HG03342 (cell line): ENCODE results near the gene RELN.
"Not testable (repeated sequence)": the region's sequence is repeated elsewhere in the genome, so short reads cannot be mapped to it uniquely, and the experiment has no call there.

Experiments used
- ATAC-seq: cut with Tn5 transposase; IDR thresholded peaks from one replicate; pipeline ENCODE4 v1.9.1; 2021; ENCODE audit warnings: mild to moderate bottlenecking, moderate library complexity; ENCODE audit not compliant: unreplicated experiment

Gene RELN

DNA sequence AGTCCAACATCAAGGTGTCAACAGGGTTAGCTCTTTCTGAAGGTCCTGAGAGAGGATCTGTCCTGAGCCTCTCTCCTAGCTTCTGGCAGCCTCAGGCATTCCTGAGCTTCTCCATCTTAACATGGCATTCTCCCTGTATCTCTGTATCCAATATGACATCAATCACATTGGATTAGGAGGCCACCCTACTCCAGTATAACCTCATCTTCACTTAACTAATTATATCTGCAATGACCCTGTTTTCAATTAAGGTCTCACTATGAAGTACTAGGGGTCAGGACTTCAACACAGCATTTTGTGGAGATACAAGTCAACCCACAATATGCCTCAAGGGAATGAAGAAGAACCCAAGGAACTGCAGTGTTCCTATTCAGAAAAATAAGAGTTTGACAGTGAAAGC is 133.8 kb downstream of the RELN start:
- no peak for ATAC-seq

DNA sequence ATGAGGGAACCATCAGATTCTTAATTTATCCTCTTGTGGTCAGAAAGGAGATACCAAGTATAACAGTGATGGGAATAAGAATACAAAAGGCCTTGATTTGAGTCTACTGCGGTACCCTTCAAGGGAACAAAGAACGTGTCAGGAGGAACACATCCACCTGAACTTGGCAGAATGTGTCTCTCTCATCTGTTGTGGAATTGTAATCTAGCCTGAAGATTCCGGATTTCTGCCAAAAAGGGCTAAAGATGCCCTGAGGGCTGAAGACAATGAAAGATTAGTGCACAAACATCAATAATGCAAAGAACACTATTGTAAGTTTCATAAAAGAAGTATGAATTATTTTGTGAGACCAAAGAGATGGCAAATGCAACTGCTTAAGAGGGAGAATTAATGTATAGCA is 134.8 kb downstream of the RELN start:
- no peak for ATAC-seq

DNA sequence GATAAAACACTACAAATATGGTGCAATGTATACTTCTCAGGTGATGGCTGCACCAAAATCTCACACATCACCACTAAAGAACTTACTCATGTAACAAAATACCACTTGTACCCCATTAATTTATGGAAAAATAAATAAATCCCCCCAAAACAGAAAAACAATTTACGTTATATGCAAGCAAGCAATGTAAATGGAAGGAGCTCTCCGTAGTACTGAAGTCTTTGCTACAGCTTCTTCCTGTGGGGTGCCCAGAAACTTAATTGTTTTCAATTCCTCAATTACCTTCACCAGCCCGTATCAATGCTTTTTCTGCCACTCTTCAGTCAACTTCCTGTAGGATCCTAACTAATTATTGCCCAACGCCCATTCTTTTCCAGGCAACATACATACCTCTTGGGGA is 138.1 kb downstream of the RELN start:
- no peak for ATAC-seq

DNA sequence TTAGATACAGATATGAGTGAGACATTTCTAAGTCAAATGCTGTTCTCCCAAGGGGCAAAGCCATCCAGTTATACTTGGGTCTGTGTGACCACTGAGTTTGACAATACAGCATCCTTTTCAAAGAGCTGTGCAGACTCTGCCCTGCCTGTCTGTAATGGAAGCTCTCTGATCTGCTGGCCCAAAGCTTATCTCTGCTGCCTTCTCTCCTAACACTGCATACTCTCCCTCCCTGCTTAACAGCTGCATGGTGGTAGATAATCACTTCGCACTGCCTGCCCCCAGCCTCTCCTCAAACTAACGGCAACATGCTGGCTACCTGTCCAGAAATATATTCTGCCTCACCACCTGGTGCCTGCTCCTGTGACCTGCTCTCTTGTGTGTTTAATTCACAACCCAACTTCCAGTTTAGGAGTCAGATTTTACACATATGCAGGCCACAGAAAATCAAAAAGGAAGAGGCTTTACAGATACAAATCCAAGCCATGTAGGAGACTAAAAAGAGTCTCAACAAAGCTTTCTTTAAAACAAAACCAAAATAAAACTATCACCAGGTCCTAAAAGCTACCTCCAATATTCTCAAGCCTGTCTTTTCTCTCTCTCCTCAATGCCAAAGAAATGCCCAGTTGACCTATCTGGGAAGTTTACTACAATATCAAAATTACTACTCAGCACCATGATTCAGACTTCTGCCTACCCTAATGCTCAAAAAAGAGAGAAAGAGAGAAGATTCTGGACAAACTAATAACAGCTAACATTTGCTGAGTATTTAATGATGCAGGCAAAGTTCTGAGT is 145.6 kb downstream of the RELN start:
- ATAC-seq: no peak

DNA sequence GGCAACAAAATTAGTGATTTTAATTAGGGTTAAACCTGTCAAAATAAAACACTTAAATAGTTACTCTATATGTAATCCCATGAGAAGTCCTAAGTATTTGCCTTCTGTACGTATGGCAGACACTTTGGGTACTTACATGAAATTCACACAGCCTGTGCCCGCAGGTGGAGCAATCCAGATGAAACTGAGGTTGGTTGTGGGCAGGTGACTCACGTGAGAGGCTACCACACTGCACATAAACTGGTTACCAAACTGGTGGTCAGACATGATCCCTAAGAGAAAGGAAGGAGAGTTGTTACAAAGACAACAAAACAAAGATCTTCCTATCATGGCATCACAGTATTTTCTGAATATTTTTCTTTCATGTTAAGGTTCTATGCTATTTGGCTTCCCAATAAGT is 156.1 kb downstream of the RELN start:
- ATAC-seq: no peak

DNA sequence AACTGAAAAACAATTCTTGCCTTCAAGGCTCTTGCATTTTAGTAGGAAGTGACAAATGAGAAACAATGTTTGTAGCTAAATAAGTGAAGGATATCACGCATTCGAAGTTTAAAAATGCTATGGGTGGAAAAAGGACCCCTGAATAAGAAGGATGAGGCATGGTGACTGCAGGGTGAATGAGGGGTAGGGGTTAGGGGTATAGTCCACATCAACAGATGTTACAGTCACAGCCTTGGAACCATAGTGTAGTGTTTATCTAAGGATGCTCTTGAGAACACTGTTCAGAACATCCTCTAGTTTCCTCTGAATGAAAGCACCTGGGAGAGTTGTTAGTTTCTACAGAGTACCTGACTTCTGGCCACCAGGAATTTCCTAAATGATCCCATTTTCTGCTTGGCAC is 157.0 kb downstream of the RELN start:
- ATAC-seq: no peak

DNA sequence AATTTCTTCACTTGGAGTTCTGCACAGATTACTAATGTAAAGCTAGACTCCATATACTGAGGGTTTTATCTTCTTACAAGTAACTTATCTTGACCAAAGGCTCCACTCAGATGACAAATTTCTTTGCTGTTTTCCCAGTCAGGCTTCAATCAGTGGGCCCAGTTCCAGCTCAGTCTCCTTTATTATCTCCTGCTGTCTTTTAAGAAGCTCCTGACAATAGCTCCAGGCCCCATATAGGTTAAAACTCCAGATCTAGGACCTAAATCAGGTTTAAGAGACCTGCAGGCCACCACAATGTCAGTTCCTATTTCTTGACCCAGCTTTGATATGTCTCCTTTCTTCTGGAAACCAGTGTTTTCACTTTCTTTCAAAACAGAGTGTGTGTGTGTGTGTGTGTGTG is 165.2 kb downstream of the RELN start:
- ATAC-seq: no peak

DNA sequence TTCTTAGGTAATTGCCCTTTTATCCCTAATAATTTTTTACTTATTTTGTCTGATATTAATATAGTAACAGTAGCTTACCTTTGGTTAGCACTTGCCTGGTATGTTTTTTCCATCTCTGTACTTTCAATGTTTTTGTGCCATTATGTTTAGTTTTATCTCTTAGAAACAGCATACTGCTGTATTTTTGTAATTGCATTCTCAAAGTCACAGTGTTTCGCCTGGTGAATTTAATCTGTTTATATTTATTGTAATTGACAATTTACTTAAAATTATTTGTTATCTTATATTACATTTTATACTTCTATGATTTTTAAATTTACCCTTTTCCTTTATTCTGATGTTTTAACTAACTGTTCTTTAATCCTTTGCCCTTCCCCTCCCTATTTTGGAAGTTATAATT is 166.4 kb downstream of the RELN start:
- ATAC-seq: no peak

DNA sequence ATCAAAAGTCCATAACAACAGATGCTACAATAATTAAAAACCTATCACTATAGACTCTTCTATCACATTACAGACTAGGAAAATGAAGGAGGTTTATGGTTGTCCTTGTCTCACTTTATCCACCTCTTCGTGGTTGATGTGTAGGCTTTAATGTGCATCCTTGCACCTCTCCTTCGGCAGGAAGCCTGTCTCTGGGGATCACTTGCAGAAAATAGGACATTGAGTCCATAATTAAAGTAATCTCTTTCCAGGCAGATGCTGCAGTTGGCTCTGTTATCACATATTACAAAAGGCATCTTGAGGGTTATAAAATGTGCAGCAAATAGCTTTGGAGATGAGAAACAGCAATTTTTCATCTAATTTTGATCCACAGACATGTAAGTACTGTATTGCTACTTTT is 168.4 kb downstream of the RELN start:
- no peak for ATAC-seq

DNA sequence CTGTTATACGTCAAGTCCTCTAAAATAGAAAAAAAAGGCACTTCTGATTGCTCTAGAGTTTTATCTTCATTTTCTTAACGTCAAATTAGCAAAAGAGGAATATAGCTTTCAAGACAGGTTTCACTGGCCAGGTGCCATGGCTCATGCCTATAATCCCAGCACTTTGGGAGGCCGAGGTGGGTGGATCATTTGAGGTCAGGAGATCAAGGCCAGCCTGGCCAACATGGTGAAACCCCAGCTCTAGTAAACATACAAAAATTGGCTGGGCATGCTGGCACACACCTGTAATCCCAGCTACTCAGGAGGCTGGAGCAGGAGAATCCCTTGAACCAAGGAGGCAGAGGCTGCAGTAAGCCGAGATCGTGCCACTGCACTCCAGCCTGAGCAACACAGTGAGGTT is 173.5 kb downstream of the RELN start:
- ATAC-seq: not testable (repeated sequence)

DNA sequence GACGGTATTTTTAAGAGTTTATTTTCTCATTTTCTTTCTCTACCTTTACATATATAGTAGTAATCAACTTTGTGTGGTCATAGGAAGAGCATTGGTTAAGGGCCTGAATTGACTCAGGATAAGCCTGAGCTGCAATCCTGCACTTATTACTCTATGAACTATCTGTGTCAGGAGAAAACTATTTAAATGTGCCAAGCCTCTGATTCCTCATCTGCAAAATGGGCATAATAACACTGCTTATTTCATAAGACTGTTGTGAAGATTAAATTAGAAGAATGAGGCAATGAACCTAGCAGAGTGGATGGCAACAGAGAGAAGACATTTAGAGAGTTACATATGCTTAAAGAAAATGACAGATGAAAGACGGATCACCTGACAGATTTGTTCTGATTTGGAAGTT is 175.5 kb downstream of the RELN start:
- no peak for ATAC-seq

DNA sequence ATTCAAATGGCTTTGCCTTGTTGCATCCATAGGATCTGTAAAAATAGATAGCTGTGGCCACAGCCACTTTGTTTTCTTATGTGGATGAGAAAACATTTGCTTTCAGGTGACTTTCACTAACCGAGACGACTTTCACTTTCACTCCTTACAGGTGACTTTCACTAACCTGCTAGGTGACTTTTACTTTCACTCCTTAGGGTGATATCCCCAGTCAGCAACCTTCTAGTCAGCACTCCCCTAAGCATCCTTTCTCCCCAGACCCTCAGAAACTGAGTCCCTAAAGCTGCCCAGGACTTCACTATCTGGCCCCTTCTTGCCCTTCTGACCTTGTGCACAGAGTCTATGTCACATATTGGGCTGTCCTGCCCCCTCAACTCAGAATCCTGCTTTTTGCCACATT is 177.5 kb downstream of the RELN start:
- peak; percentile 82 for ATAC-seq

DNA sequence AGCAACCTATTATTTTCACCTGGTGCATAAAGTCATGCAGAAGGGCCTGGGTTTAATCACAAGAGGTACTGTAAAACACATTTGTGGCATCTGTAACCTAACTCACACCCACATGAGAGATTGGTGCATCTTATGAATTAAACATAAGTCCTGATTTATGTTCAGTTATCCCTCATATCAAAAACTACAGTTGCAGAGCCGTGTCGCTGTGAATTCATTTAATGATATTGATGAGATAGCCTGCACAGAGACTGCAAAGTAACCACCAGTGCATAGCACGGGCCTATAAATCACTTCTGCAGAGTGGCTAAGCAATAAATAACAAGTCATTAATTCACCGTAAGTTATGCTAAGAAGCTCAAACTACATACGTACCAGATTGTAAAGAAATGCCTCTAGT is 178.2 kb downstream of the RELN start:
- ATAC-seq: no peak

DNA sequence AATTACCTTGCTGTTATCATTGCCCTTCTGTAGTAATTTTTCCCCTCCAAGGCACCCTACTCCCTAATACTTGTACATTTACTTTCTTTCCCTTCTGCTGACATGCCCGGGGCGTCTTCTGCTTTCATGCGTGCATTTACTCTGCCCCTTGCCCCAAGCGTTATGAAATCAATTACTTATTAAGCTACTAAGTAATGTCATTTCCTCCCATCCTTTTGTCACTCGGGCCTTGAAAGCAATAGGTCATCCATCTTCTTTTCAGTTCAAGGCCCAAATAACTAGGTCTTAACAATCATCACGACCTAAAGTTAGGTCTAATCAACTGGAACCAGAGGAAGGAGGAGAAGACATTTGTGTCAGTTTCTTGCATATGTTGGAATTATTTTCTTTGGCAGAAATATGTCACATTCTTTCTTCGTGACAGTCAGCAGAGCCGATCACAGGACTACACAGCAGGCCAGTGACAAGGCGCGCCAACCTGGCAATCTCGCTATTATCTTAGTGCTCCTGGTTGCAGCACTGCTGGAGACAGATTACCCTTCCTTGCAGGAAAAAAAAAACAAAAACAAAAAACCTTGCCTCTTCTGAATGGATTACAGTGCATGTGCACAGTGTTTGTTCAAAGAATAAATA is 179.2 kb downstream of the RELN start:
- no peak for ATAC-seq

DNA sequence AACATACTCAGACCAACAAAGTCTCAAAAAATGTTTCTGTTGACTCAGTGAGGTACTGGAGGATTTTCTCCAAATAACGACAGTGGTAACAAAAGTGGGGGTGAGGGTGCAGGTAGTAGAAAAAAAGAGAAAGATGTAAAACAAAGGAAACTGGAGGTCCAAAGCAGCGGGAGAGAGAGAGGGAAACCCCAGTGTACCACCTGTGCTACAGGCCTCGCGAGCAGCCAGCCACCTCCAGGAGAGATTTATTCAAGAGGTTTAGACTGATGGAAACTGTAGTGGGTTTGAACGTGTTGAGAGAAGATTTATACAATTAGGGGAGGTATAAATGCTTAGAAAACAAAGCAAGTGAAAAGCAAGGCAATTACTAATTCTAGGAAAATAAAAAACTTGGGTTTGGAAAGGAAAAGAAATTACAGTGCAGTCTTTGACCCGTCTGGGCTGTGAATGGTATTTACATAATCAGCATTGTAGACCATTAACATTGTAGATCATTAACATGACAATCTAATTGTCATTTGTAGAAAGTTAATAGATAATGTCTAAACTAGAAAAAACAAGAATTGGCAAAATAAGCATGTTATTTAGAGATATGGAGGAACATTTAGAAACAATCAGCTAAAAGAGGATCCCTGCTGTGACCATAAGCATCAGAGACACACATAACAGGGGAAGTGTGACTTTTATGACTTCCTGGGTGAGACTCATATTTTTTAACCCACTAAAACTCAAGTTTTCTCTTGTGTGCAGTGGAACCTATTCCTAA is 180.0 kb downstream of the RELN start:
- ATAC-seq: no peak

DNA sequence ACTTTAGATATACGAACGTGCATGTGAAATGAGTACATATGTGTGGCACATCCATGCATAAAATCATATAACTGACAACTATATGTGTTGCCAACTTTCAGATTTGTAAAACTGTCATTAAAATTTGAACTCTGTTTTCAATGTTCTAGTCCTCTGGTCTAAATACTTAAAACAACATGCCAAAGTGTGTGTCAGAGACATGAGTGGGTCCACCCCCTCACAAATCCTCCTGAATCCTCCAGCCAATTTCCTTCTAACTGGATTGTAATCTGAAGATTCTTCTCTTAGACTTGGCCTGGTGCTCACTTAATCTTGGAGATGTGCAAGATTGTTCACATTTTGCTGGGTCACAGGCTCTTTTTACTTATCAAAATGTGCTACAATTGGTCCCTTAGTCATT is 184.1 kb downstream of the RELN start:
- no peak for ATAC-seq

DNA sequence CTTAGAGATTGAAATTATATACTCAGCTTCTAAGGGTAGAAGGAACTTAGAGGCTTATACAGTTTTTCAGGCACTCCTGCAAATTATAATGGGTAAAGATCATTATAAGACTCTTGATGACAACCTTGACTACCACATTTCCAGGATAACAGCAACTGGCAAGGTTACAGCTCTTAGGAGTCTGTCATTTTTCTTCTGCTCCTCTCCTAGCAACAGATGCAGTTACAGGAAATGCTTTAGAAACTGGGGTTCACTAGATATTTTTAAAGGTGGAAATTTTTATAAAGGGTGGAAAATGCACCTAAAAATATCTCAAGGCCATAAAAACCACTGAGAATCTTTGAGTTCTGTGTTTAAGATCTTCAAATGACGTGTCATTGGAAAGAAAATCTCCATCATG is 185.8 kb downstream of the RELN start:
- ATAC-seq: no peak

DNA sequence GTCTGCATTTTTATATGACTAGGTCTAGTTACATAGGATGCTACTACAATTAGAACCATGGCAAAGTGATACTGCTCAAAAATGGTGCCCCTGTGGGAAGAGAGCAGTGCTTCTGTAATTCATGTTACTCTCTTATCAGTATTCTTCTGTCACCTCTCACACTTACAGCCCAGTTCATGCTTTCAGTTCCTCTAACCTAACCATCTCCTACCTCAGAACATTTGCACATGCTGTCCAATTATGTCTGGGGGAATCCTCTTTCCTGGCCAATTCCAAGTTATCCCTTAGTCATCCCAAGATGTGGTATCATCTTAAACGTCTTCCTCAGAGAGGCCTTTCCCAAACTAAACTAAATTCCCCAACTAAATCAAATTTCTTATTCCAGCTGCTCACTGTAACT is 190.2 kb downstream of the RELN start:
- ATAC-seq: no peak

DNA sequence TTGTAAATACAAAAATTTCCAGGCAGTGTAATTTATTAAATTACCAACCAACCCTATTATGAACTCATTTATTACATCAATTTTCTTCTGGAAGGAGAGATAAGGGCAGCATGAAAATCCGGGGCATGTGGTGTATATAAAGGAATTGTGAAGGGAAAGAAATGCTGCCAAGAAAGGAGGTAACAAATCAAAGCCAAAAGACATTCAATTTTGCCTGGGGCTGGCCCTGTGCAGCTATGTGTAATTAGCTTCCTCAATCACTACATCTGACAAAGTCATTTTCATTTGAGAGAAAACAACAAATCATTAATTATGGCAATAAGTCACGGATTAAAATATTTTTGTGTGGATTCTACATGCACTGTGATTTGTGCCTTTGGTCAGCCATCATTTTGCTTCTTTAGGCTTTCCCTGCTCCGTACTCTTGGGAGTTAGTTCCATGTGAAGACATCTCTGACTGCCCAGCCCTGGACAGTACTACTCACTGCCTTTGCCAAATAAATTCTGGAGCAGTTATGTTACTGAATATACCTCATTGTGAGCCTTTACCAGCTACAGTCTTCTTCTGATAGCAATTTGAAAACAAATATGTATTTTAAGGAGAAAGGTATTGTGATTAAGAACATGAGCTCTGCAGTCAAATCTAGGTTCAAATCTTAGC is 191.7 kb downstream of the RELN start:
- no peak for ATAC-seq

DNA sequence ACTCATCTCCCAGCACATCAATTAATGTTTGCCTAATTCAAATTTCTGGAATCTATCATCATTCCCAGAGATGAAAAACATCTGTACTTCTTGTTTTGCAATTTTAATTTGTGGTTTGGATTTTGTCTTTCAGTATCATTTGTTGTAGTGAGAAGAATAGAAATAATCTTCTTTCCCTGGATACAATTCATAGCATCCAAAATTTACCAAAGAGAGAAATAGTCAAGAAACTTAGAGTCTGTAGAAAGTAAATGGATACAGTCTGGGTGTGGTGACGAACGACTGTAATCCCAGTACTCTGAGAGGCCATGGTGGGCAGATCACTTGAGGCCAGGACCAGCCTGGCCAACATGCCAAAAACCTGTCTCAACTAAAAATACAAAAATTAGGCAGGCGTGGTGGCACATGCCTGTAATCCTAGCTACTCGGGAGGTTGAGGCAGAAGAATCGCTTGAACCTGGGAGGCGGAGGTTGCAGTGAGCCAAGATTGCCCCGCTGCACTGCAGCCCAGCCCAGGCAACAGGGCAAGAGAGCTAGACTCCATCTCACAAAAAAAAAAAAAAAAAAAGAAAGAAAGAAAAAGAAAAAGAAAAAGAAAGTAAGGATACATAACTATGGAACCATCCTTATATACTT is 193.0 kb downstream of the RELN start:
- ATAC-seq: no peak

DNA sequence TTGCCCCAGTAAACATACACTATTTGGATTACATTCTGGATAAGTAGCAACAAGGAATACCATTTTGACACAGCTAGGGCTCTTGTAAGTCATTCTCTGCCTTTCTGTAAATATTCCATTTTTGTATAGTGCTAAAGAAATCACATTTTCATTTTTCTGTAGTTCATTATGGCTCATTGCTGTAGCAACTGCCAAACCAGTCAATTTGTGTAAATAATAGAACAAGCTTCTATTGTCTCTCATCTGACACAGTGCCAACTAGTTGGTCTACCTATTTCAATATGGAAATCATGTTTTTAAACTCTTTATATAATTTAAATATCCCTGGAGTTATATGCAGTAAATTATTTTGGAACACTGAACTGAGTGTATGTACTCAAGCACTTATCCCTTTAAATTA is 193.7 kb downstream of the RELN start:
- ATAC-seq: no peak
